Stomach (tissue), 9 donors: ENCODE measurements around the gene DYSF. TPM values are rescaled to one million over a fixed set of nuclear protein-coding genes. Genes with fewer than 3 reads are reported as not detected.

Experiments used
- DNase-seq, 2 donors: peaks; one replicate each; pipeline versions ENCODE4 v3.0.0 to v3.0.0-alpha.2; 2013 to 2019
- H3K27ac ChIP-seq, 5 donors: fragments of 200-600 bp in 4 of 5; sonication (generic) in 4 of 5; one replicate each; pipeline ENCODE4 v1.5.1; 2013 to 2019; ENCODE audit warnings: mild to moderate bottlenecking in 1 of 5, moderate library complexity in 1 of 5
- H3K27me3 ChIP-seq, 3 donors: fragments of 200-600 bp; sonication (generic); one replicate each; pipeline ENCODE4 v1.5.1; 2017 to 2019; ENCODE audit warnings: mixed run types in 1 of 3
- H3K36me3 ChIP-seq, 4 donors: fragments of 200-600 bp; sonication (generic); 1 replicate in 3 of 4; 2 replicates in 1 of 4; pipeline ENCODE4 v1.5.1; 2016 to 2019
- H3K4me1 ChIP-seq, 4 donors: fragments of 200-600 bp; sonication (generic); one replicate each; pipeline ENCODE4 v1.5.1; 2016 to 2019
- H3K4me3 ChIP-seq, 4 donors: fragments of 200-600 bp; sonication (generic) in 3 of 4; one replicate each; pipeline ENCODE4 v1.5.1; 2016 to 2019; ENCODE audit warnings: mild to moderate bottlenecking in 1 of 4
- H3K9me3 ChIP-seq, 4 donors: fragments of 200-600 bp; sonication (generic); one replicate each; pipeline ENCODE4 v1.5.1; 2016 to 2019
- EP300 ChIP-seq: sonication (generic); formaldehyde crosslinking; IDR thresholded peaks from one replicate; pipeline ENCODE4 v1.6.1; 2017; ENCODE audit warnings: antibody characterized with exemption
- POLR2A ChIP-seq, 4 donors: fragments of 450-650 bp; IDR thresholded peaks; one replicate each; pipeline ENCODE4 v1.6.1; 2016; ENCODE audit warnings: antibody characterized with exemption in 4 of 4, control low read depth in 2 of 4, mild to moderate bottlenecking in 1 of 4, moderate library complexity in 1 of 4
- POLR2AphosphoS5 ChIP-seq, 3 donors: sonication (generic); formaldehyde crosslinking; IDR thresholded peaks; one replicate each; pipeline ENCODE4 v1.6.1; 2016; ENCODE audit warnings: antibody characterized with exemption in 3 of 3
- WGBS, 5 donors: extraction: QIAGEN DNeasy Blood & Tissue Kit in 3 of 5; methylation state at CpG; one replicate each; pipeline versions ENCODE4 v1.1.5 to v1.1.7; 2013 to 2018; 5-methylcytosine and 5-hydroxymethylcytosine counted together
- intact Hi-C: fragments of 100-400 bp; cut with DNase I; formaldehyde crosslinking; loops from one replicate; pipeline ENCODE4 v1.15.1; 2023; ENCODE audit warnings: low total_unique reads
- polyA plus RNA-seq, 3 donors: library from polyadenylated mRNA; stranded (reverse); fragments of 200-250 nt; gene quantifications; one replicate each; pipeline ENCODE4 v1.2.3, GENCODE V29; 2013
- total RNA-seq, 5 donors: library from RNA; depleted of rRNA; stranded (reverse); fragments of >200 nt; gene quantifications; one replicate each; pipeline versions ENCODE4 v1.1.0 to v1.2.3, GENCODE V29; 2014 to 2016
- TF ChIP-seq, protein P1 (sequence below), 7 experiments: fragments of 450-650 bp in 4 of 7; fragments of 200-600 bp in 3 of 7; sonication (generic) in 3 of 7; IDR thresholded peaks; one replicate each; pipeline ENCODE4 v1.5.1; 2016 to 2019; ENCODE audit warnings: antibody characterized with exemption in 7 of 7, control low read depth in 2 of 7, mild to moderate bottlenecking in 1 of 7
- donor health status: healthy with polysubstance abuse.
- donor health status: Bipolar disorder and iron deficiency.
- donor health status: healthy.

The DYSF gene
- total and polyA plus RNA-seq, 8 donors: 2.1 to 13.4 (median 6.1) TPM

DNA sequence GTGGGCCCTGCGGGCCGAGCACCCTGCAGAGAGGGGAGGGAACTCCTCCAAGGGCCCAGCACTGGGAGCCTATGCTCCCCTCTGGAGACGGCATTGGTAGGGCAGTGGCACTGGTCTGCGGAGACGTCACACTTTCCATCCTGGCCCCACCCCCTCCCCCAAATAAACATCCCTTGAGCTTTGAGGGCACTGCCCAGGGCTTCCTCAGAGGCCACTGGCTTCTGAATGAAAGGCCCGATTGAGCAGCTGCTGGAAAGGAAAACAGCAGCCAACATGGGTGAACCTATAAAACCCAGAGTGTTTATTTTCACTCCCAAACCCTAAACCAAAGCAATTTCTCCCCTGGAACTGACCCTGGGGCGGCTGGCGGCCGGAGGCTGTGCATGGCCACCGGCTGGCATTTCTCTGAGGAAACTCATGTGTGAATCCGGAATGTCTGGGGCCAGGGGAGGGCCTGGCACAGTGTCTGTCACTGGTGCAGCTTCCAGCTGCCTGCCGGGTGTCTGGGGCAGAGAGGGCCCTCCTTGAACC is 138.9 kb downstream of the DYSF start:
- Histone ChIP-seq H3K27me3 (peaks cover 0 to 9% (median 0%) of the 10 kb centered on the region in 3 donors), H3K36me3 (peaks cover 0 to 26% (median 11%) of the 10 kb centered on the region in 4 donors), H3K27ac (no peak overlapping the region), H3K4me1 (no peaks in the 10 kb centered on the region), H3K4me3 (no peak overlapping the region), H3K9me3 (no peaks in the 10 kb centered on the region)
- TF ChIP-seq, protein P1, sequence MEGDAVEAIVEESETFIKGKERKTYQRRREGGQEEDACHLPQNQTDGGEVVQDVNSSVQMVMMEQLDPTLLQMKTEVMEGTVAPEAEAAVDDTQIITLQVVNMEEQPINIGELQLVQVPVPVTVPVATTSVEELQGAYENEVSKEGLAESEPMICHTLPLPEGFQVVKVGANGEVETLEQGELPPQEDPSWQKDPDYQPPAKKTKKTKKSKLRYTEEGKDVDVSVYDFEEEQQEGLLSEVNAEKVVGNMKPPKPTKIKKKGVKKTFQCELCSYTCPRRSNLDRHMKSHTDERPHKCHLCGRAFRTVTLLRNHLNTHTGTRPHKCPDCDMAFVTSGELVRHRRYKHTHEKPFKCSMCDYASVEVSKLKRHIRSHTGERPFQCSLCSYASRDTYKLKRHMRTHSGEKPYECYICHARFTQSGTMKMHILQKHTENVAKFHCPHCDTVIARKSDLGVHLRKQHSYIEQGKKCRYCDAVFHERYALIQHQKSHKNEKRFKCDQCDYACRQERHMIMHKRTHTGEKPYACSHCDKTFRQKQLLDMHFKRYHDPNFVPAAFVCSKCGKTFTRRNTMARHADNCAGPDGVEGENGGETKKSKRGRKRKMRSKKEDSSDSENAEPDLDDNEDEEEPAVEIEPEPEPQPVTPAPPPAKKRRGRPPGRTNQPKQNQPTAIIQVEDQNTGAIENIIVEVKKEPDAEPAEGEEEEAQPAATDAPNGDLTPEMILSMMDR (IDR thresholded peaks at IDR 0.05): no peak
- no peak for TF ChIP-seq POLR2AphosphoS5 (IDR thresholded peaks at IDR 0.05)
- WGBS, 5 donors: 47 to 74% (median 62%) methylated on average over 10 to 12 of the region's 12 CpGs
- intact Hi-C loops: no loop called here
- peak in 1 of 2 donors; percentile 45 for DNase-seq

DNA sequence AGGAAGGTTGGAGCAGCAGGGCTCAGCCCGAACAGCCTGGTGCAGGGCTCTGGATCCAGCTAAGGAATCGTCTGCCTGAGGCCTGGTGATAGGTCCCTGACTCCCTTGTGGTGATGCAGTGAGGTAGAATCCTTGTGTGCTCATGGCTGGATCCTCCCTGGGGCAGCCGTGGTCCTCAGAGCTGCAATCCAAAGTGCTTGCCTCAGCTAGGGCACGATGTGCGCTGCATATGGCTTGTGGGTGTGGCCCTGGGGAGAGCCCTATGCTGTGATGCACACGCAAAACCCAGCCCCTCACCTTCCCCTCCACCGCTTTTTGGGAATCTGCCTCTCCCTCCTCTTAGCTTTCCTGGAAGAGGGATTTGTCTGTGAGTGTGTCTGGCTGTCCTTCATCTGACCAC is 142.2 kb downstream of the DYSF start:
- H3K9me3 ChIP-seq: no peaks in the 10 kb centered on the region
- H3K36me3 ChIP-seq: peaks cover 0 to 33% (median 9%) of the 10 kb centered on the region in 4 donors
- 67 to 84% (median 72%) methylated on average over 7 of the region's 7 CpGs for WGBS, 5 donors
- peaks cover 0 to 14% (median 0%) of the 10 kb centered on the region in 3 donors for H3K27me3 ChIP-seq
- no peak overlapping the region for H3K4me3 ChIP-seq
- peak in 1 of 2 donors; percentile 39 for DNase-seq
- no peak overlapping the region for H3K27ac ChIP-seq
- no peaks in the 10 kb centered on the region for H3K4me1 ChIP-seq
- intact Hi-C loops: no loop called here
- no peak for TF ChIP-seq POLR2A (IDR thresholded peaks at IDR 0.05)
- TF ChIP-seq, protein P1 (IDR thresholded peaks at IDR 0.05): no peak
- no peak for TF ChIP-seq EP300
- no peak for TF ChIP-seq POLR2AphosphoS5 (IDR thresholded peaks at IDR 0.05)

DNA sequence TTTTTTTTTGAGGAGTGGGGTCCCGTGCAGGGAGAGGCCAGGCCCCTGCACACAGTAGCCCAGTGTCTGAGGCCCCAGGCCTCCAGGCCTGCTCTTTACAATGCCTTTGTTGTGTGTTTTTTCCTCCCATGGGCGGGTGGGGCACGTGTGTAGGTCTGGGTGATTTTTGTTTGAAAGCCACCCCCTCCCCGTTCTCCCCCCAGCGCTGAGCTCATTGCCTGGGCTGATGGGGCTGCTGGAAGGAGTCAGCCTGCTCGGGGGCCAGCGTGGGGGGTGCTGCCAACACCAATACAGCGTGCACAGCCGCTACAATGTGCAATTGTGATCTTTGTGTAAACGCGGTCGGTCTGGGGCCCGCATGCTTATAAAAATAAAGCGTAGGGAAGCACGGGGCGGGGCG is 142.7 kb downstream of the DYSF start:
- WGBS, 5 donors: 20 to 39% (median 28%) methylated on average over 17 of the region's 17 CpGs
- H3K36me3 ChIP-seq: peaks cover 0 to 33% (median 7%) of the 10 kb centered on the region in 4 donors
- H3K27me3 ChIP-seq: peaks cover 0 to 14% (median 0%) of the 10 kb centered on the region in 3 donors
- H3K27ac ChIP-seq: no peak overlapping the region
- TF ChIP-seq EP300 (no peak), POLR2A (IDR thresholded peaks at IDR 0.05) (no peak), POLR2AphosphoS5 (IDR thresholded peaks at IDR 0.05) (no peak)
- TF ChIP-seq, protein P1 (IDR thresholded peaks at IDR 0.05): no peak
- no peak overlapping the region for H3K4me3 ChIP-seq
- intact Hi-C loops: no loop called here
- peak in 1 of 2 donors; percentile 83 for DNase-seq
- H3K4me1 ChIP-seq: no peaks in the 10 kb centered on the region
- H3K9me3 ChIP-seq: no peaks in the 10 kb centered on the region

DNA sequence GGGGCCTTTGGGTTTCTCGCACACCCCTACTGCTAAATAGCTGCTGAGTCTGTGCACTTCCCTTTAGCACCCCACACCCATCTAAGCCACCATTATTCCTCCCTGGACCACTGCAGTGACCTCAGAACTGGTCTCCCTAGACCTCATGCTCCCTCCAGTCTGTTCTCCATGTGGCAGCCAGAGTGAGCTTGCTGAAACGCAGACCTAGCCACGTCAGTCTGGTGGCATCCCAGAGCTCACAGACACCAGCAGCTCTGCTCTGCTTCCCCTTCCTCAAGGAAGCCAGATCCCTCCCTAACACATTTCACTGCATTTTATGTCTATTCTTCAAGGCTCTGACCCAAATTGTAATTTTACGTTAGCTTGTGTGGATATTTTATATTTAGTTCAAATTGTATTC is 144.4 kb downstream of the DYSF start:
- TF ChIP-seq EP300 (no peak), POLR2AphosphoS5 (IDR thresholded peaks at IDR 0.05) (no peak), POLR2A (IDR thresholded peaks at IDR 0.05) (no peak)
- TF ChIP-seq, protein P1 (IDR thresholded peaks at IDR 0.05): no peak
- Histone ChIP-seq H3K4me1 (no peaks in the 10 kb centered on the region), H3K27me3 (peaks cover 0 to 14% (median 0%) of the 10 kb centered on the region in 3 donors), H3K9me3 (no peaks in the 10 kb centered on the region), H3K4me3 (no peak overlapping the region), H3K27ac (no peak overlapping the region), H3K36me3 (peaks cover 0 to 34% (median 4%) of the 10 kb centered on the region in 4 donors)
- no peak for DNase-seq
- intact Hi-C loops: no loop called here
- WGBS, 5 donors: 78 to 89% (median 86%) methylated on average over 4 of the region's 4 CpGs
